KG1 (cell line): ENCODE measurements around the gene DUSP2.

Experiments
- DNase-seq: peaks from one replicate; lab custom pipeline; 2025; lab: John Stamatoyannopoulos, UW

Gene DUSP2

DNA sequence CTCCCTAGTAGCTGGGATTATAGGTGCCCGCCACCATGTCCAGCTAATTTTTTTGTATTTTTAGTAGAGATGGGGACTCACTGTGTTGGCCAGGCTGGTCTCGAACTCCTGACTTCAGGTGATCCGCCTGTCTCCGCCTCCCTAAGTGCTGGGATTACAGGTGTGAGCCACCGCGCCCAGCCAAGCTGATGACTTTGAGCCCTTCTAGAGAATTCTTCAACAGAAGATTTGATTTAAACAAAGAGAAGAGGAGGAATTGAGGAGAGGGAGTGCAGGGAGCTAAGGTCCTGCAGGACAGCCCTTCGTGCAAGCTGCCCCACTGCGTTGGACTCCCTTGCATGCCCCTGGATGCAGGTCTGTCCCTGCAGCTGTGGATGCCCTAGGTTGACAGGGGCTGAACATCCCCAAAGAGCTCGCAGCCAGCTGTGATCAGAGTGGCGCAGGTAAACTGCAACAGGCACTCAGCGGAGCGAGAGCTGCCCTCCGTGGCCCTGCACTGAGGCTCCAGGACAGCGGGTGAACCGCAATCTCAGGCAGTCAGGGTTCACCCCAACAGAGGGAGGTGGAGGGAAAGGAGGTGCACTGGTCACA is 42.5 kb downstream of the DUSP2 start:
- no peak for DNase-seq

DNA sequence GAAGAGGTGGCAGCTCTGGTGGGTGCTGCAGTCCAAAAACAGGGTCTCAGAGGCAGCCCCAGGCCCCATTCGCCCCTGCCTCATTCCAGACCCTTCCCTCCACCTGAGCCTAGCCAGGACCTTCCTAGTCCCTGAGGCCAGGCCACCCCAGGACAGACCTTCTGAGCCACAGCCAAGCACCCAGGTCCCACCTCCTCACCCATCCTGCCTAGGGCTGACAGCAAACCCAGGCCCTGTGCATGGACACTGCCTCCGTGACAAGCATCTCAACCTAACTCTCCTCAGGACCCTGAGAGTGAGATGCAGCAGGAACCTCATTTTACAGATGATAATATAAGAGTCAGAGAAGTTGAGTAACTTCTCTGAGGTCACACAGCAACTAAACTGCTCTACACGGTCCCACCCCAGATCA is 44.3 kb downstream of the DUSP2 start:
- DNase-seq, result no peak

DNA sequence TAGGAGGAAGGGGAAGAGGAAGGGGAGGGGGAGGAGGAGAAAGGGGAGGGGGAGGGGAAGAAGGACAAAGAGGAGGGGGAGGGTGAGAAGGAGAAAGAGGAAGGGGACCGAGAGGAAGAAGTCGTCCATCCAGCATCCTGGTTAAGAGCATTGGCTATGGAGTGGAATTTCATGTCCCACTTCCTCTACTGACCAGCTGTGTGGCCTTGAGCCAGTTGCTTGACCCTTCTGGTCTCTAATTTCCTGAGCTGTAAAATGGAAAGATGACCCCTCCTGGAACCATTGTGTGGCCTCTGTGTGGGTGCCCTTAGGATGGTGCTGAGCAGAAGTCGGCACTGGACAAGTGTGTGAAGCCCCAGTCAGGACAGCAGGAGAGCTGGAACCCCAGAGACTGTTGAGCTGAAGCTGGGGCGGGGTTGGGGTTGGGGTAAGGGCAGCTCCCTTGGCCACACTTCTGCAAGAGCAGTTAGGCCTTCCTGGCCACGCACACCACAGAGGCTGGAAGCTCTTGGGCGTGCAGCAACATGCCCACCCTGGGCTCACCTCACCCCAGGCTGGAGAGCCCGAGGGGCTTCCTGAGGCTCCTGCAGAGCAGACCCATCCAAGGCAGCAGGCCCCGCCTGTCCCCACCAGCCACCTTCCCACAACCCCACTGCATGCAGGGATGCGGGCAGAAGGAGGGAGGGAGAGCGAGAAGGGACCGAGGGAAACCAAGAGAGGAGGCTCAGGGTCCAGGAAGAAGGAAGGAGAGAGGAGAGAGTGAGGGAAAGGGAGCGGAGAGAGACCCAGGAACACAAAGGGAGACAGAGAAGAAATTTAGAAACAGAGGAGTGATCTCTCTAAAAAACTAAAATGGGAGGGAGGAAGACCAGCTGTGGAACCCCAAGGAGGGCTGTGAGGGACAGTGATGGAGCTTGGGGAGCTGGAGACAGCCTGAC is 45.1 kb downstream of the DUSP2 start:
- no peak for DNase-seq

DNA sequence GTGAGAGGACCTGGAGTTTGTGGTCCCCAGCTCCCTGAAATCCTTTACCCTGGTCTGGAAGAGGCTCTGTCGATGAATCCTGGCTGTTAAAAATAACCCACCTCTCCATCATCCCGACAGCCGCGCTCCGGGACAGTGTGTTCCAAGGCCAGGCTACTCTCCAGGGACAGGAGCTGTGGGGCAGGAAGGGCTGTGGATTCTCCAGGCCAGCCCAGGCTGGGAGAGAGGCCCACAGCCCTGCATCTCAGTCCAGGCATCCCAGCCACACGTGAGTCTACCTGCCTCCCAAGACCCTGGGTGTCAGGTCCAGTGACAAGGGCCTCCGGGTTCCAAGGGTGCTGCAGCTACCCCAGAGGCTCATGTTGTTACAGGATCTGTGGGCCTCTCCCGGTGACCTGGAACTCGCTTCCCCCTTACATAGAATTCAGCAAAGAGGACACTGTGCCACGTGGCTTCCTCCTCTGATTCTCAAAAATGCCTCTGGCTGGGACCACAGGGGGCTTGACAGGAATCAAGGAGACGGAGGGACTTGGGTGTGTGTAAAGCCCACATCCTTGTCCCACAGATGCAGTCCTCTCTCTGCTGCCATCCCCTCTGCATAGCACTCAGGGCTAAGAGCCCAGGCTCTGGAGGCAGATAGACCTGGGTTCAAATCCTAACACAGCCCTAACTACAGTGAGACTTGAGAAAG is 46.2 kb downstream of the DUSP2 start:
- no peak for DNase-seq

DNA sequence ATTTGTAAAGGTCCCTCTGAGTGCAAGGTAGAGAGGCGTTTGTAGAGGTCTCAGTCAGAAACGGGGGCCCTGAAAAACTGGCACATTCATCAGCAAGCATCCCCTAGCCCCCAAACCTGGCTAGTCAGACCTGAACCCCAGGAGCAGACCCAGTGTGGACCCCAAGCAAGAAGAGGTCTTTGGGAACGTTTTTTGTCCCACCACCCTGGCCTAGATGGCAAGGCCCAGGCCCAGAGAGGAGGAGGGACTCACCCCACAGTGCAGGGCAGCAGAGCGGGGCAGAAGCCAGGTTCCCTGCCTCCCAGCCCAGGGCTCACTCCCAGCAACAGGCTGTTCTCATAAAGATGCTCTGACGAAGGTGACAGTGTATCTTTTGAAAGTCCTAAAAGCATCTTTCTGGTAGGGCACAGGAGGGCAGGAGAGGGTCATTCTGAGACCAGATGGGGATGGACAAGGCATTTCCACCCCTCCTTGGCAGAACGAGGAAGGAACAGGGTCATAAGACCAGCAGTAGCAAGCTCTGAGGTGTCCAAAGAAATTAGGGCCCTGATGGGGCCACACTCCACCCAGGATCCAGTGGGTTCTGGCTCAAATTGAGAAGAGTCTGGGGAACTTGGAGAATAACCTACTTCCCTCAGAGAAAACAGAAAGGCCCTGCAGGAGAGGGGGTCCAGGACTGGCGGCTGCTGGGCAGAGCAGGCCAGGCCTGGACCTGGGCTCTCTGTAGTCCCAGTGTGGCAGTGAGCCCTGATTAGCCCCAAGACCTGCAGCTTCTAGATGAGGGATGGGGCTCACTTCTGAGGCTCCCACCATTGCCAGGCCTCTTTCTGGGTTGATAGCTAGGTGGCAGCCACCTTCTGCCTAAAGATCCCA is 47.1 kb downstream of the DUSP2 start:
- DNase-seq, result no peak

DNA sequence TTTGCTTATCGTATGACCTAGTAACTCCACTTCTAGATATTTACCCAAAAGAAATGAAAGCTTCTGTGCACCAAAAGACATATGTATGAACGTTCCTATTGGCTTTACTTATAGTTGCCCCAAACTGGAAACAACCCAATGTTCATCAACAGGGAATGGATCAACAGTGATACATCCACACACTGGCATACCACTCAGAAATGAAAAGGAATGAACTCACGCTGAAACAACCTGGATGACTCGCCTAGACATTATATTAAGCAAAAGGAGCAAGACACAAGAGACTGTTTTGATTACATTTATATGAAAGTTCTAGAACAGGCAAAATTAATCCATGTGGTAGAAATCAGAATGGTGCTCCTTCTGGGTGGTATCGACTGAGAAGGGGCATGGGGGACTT is 47.8 kb downstream of the DUSP2 start:
- no peak for DNase-seq

DNA sequence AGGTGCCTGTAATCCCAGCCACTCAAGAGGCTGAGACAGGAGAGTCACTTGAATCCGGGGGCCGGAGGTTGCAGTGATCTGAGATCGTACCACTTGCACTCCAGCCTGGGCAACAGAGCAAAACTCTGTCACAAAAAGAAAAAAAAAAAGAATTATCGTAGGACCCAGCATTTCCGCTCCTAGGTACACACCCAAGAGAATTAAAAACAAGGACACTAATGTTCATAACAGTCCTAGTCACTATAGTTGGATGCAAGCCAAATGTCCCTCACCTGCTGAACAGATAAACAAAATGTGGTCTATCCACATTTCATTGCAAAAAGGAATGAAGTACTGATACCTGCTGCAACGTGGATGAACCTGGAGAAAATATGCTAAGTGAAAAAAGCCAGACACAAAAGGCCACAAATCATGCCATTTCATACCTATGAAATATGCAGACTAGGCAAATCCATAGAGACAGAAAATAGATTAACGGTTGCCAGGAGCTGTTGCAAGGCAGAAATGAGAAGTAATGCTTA is 50.1 kb downstream of the DUSP2 start:
- DNase-seq, result no peak

DNA sequence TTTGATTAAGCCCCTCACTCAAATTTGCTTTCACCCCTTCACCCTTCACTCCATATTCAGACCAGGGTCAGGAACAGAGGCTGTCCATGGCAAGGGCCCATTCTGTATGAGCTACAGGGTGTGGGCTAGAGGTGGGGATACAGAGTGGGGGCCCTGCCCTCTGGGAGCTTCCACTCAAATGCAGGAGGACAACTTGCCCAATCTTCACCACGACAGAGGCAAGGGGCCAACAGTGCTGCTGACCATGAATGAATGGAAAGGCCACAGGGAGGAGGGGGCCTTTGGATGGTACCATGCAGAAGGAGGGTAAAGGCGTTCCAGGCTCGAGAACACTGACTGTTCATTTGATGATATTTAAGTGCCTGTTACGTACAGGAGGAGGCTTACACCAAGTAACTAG is 51.7 kb downstream of the DUSP2 start:
- no peak for DNase-seq
